HEK293T (cell line): ENCODE results near the gene HGFAC.

Source experiments
- HDGF ChIP-seq: fragments of 450-650 bp; IDR thresholded peaks from 2 replicates; pipeline ENCODE4 v1.6.1; 2017; ENCODE audit warnings: antibody characterized with exemption, borderline replicate concordance
- NFRKB ChIP-seq: fragments of 450-650 bp; IDR thresholded peaks from 2 replicates; pipeline ENCODE4 v1.6.1; 2016; ENCODE audit warnings: mild to moderate bottlenecking, moderate library complexity
- SP1 ChIP-seq: fragments of 450-650 bp; IDR thresholded peaks from 2 replicates; pipeline ENCODE4 v1.6.1; 2017

GRCh38 chr4:3482707-3483106 lies 40.9 kb downstream of the HGFAC start:
- TF ChIP-seq HDGF (no peak), SP1 (no peak), NFRKB (no peak)
